GM21526 (cell line): ENCODE data around the gene MYO15A.

Experiments used
- ATAC-seq: cut with Tn5 transposase; IDR thresholded peaks from one replicate; pipeline ENCODE4 v1.9.1; 2021; ENCODE audit warnings: moderate library complexity; ENCODE audit not compliant: unreplicated experiment, low FRiP score

Gene MYO15A, protein sequence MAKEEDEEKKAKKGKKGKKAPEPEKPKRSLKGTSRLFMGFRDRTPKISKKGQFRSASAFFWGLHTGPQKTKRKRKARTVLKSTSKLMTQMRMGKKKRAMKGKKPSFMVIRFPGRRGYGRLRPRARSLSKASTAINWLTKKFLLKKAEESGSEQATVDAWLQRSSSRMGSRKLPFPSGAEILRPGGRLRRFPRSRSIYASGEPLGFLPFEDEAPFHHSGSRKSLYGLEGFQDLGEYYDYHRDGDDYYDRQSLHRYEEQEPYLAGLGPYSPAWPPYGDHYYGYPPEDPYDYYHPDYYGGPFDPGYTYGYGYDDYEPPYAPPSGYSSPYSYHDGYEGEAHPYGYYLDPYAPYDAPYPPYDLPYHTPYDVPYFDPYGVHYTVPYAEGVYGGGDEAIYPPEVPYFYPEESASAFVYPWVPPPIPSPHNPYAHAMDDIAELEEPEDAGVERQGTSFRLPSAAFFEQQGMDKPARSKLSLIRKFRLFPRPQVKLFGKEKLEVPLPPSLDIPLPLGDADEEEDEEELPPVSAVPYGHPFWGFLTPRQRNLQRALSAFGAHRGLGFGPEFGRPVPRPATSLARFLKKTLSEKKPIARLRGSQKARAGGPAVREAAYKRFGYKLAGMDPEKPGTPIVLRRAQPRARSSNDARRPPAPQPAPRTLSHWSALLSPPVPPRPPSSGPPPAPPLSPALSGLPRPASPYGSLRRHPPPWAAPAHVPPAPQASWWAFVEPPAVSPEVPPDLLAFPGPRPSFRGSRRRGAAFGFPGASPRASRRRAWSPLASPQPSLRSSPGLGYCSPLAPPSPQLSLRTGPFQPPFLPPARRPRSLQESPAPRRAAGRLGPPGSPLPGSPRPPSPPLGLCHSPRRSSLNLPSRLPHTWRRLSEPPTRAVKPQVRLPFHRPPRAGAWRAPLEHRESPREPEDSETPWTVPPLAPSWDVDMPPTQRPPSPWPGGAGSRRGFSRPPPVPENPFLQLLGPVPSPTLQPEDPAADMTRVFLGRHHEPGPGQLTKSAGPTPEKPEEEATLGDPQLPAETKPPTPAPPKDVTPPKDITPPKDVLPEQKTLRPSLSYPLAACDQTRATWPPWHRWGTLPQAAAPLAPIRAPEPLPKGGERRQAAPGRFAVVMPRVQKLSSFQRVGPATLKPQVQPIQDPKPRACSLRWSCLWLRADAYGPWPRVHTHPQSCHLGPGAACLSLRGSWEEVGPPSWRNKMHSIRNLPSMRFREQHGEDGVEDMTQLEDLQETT (N-terminal part only)

DNA sequence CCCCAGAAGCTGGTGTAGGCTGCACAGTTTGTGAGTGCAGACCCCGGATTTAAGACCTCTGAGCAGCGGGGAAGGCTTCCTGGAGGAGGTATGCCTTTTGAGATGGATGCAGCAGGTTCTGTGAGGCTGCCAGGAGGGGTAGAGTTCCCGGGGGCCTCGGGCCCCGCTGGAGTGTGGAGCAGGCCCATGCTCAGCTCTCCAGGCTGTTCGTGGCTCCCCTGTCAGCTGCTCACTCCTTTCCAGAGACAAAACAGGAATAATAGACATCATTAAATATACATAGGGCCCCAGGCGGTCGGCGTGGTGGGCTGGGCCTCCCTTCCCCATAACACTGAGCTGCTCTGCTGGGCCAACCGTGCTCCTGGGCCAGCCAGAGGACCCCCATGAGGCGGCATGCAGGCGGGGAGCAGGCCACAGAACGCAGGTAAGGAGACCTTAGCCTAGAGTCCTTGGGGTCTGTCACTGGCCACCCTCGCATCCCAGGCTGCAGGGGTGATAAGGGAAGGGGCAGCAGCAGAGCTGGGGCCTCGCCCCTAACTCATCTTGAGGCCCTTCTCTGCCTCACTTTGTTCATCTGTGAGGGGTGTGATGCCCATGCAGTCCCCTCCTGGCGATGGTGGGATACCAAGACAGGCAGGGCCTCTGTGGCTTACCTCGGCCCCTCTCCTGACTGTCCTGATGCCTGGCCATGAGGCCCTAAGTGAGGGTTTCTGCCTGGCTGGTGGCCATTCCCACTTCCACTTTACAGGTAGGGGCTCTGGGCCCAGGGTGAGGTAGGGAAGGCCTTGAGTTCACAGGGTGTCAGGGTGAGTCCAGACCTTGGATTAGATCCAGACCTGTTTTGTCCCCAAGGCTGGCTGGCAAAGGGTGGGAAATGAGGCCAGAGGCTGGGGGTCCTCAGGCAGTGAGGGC, at the start of gene MYO15A:
TSS of gene MYO15A (plus strand) at position 356 of the 912 bp plus-strand sequence. CDS start 10,045 bp downstream, outside the sequence.
- ATAC-seq, result no peak

DNA sequence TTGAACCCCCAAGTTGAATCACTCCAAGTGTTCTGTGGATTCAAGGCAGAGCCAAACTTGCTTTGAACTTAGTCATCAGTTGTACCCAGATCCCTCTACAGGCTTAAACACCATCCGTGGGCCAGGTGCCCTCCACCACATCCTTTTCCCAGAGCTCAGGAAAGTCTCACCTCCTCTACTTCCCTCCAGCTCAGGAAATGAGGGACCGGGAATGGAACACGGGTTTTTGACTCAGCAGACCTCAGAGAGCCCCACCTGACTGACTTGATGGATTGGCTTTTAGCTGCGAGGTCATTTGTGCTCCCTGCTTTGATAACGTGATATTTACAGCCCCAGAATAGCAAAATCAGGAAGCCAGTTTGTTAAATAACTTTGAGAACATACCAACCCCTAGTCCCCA, 49.3 kb upstream of the MYO15A start:
- ATAC-seq, result no peak

DNA sequence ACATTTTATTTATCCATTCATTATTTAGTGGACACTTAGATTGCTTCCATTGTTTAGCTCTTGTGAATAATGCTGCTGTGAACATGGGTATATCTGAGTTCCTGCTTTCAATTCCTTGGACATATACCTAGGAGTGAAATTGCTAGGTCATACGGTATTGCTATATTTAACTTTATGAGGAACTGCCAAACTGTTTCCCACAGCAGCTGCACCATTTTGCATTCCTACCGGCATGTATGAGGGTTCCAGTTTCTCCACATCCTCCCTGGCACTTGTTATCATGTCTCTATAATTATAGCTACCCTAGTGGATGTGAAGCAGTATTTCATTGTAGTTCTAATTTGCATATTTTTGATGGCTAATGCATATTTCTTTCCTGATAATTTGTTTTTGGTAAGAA, 44.5 kb upstream of the MYO15A start:
- no peak for ATAC-seq

DNA sequence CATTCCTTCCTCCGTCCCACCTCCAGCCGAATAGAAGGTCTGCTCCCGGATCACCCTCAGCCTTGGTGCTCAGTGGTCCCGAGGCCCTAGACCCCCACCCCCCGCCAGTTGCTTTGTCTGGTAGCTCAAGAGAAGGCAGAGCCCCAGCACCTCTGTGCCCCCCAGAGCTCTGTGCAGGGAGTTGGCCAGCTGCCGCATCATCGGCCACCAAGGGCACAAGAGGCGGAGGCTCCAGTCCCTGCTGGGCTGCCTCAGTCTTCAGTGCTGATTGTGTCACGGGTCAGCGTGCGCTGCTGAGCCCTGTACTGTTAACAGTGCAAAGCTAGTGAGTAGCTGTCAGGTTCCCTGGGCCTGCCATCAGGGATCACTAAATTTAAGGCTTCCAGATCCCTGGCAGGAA, 43.0 kb upstream of the MYO15A start:
- ATAC-seq, result no peak

DNA sequence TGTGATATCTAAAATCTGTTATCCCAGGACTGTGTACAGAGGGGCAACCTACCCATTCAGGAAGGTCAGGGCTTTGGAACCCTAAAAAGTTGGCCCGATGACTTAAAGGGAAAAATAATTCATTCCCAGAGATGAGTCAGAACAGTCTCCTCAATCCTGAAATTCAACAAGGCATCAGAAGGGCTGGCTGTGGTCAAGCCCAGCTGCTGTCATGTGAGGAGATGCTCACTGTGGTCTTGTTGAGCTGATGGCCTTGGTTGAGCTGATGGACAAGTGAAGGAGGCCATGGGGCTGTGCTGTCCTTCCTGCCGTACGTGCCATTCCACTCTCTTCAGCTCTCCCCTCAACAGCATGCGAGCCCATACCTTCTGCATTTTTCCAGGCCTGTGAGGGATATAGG, 41.7 kb upstream of the MYO15A start:
- ATAC-seq, result no peak

DNA sequence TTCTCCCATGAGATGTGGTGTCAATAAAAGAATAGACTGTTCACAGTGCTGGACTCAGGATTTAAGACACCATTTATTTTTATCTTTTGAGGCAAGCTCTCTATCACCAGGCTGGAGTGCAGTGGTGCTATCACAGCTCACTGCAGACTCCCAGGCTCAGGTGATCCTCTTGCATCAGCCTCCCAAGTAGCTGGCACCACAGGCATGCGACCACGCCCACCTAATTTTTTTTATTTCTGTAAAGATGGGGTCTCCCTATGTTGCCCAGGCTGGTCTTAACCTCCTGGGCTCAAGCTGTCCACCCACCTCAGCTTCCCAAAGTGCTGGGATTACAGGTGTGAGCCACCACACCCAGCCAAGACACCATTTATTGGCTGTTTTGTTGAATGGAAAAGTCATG, 39.5 kb upstream of the MYO15A start:
- no peak for ATAC-seq

DNA sequence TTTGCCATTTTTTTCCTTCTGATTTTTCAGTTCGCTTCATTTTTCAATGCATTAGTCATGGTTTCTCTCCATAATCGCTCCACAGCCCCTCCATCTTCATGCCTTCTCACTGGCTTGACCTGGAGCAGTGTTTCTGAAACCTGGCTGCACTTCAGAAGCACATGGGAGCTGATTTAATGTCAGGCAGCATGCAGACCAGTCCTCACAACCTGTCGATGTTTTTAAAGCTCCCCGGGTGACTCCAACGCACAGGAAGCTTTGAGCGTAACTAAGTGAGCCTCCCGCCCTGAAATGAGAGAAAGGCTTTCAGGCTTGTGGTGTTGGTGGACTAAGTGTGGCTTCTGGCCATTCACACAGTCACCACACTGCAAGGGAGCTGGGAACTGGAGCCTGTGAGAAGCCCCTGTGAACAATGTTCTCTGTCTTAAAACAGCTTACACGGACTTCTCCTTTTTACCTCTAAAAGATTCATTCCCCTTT, 37.7 kb upstream of the MYO15A start:
- no peak for ATAC-seq

DNA sequence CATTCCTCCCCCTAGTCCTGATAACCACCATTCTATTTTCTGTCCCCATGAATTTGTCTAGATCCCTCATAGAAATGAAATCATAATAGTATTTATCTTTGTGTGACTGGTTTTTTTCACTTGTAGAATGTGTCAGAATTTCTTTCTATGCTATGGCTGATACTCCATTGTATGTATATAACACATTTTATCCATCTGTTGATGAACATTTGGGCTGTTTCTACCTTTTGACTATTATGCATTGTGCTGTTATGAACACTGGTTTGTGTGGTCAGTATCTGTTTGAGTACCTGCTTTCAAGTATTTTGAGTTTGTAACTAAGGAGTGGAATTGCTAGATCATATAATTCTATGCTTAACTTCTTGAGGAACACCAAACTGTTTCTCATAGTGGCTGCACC, 36.8 kb upstream of the MYO15A start:
- no peak for ATAC-seq

DNA sequence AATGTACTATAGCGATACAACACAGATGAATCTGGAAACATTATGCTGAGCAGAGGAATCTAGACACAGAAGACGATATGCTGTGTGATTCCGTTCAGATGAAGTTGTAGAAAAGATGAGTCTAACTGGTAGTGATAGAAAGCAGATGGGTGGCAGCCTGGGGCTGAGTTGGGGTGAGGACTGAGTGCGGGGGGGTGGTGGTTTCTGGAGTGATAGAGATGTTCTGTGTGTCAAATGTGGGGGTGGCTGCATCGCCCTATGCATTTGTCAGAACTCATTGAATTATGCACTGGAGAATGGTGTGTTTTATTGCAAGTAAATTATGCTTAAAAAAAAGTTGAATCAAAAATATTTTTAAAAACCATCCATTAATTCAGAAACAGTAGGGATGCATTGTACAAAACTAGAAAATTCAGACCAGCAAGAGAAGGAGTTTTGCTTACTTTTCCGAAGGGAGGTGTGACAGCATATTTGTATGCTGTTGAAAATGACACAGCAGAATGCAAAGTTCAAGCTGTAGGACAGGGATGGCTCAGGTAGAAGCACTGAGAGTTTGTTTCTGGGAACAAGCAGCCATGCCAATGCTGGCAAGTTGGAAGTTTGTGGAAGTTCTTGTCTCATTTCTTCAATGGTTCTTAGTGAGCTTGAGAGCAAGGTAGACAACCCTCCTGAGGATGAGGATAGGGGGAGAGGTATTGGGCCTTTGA, 33.8 kb upstream of the MYO15A start:
- ATAC-seq, result no peak

DNA sequence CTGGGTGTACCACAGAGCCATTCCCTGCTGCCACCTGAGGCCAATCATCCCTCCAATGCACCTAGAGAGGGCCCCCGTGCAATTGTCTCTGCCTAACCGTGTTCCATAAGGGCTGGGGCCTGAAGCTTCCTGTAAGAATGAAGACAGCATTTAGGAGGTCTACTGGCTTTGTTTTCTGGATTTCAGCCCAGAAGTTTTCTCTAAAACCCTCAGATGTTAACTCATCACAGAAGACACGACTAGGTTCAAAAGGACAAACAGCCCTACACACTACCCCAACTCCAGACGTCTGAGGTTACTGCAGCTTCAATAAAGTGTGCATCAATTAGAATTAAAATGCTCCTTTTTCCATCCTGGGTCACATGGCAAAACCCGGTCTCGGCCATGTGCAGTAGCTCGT, 31.6 kb upstream of the MYO15A start:
- ATAC-seq, result no peak

DNA sequence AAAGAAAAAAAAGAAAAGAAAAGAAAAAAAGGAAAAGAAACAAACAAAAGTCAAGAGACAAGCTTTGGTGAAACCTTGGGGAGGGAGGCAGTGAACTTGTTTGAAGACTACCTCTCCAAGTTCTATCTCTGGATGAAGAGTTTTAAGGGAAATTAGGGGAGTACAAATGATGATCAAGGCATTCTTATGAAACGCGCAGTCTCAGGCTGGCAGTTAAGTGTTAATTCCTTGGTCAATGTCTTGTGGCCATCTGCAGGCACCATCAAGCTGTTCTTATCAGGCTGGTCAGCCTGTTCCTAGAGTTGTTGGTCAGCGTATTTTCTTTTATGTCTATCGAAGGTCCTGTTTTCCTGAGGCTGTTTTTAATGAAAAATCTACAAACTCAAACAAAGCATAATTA, 29.0 kb upstream of the MYO15A start:
- ATAC-seq, result no peak

DNA sequence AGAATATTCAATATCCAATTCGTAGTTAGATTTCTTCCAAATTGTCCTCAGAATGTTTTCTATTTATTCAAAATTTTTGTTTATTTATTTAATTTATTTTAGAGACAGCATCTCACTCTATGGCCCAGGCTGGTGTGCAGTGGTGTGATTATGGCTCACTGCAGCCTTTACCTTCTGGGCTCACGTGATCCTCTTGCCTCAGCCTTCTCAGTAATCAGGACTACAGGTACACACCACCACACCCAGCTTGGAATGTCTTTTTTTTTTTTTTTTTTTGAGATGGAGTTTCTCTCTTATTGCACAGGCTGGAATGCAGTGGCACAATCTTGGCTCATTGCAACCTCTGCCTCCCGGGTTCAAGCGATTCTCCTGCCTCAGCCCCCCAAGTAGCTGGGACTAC, 24.3 kb upstream of the MYO15A start:
- ATAC-seq, result no peak

DNA sequence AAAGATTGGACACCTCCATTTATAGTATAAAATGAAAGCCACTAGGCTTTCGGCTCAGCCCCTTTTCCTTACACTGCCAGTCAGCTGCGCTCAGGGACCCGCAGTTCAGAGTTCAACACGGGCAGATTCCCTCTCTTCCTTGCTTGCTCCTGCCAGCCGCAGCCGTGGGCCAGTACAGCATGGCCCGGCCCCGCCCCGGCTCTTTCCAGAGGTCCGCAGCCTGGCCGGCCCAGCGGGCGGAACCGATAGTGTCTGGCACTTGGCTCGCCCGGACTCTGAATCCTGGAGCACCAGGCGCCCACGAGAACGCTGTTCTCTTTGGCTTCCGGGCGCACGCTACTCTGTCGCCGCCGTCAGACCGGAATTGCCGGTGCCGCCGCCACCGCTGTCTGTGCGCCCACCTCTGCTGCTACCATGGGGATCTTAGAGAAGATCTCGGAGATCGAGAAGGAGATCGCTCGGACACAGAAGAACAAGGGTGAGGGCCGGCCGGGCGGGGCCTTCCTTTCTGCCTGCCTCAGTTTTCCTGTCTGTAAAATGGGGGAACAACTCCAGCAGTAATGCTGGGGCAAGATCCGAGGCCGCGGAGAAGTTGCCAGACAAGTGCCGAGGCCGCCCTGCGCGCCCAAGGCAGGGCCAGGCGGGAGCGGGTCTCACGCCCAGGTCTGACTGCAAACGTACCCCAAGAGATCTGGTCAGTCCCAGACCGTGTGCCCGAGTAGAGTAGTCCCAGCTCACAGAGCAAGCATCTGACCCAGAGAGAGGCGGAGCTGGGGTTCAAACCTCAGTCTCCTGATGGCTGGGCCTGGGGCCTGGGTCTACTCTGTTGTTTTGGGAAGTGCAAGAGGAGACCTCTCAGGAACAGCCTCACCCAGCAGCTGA, 20.7 kb upstream of the MYO15A start, which contains the start of gene DRG2:
TSS of gene DRG2 (plus strand) at position 339 of the 882 bp plus-strand sequence. CDS start at position 415, 76 bp downstream.
- peak; percentile 78 for ATAC-seq

DNA sequence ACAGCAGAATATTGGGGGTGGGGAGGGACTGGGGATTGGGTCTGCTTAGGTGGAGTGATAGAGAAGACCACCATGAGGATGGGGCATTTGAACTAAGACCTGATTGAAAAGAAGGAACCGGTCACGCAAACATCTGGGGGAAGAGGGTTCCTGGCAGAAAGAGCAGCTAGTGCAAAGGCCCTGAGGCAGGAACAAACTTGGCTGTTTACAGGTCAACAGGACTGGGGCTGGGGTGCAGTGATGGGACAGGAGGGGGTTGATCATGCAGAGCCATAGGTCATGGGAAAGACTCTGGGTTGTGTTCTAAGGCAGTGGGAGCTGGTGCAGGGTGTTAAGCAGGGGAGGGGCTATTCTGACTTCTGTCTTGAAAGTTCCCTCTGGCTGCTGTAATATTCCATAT, 18.9 kb upstream of the MYO15A start:
- no peak for ATAC-seq

DNA sequence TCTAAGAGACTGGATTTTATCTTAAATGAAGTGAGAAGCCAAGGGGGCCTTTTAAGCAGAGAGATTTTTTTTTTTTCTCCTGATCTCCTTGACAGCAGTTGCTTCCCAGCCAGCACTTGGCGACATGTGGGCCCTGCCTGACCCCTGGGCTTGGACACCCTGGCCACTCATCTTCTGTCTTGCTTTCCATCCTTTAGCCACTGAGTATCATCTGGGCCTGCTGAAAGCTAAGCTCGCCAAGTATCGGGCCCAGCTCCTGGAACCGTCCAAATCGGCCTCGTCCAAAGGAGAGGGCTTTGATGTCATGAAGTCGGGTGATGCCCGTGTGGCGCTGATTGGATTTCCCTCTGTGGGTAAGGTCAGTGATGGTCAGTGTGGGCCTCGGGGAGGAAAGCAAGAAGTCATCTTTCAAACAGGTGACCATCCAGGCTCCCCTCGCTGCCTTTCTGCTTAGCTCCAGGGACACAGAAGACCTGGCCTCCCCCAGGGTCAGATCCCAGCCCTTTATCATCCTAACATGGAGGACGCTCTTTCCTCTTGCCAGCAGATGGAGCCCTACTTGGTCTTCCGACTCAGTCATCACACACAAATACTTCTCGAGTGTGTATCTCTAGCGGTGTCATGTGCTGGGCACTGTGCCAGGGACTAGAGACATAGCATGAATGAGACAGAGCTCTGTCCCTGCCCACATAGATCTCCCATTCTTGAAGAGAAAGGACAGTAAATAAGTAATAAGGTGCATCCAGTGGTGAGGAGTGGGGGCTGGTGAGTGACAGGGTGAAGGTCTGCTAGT, 14.7 kb upstream of the MYO15A start:
- no peak for ATAC-seq

DNA sequence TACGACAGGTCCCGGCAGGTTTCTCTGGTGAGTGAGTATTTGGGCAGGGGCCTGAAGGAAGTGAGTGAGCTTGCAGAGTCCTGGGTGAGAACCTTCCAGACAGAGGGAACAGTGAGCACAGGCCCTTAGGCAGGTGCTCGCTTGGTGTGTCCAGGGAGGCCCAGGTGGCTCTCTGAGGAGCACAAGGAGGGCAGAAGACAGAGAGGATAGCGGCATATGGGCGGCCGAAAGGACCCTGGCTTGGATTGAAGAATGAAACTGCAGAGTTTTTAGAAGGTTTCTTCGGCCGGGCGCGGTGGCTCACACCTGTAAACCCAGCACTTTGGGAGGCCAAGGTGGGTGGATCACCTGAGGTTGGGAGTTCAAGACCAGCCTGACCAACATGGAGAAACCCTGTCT, 14.1 kb upstream of the MYO15A start:
- ATAC-seq, result no peak

DNA sequence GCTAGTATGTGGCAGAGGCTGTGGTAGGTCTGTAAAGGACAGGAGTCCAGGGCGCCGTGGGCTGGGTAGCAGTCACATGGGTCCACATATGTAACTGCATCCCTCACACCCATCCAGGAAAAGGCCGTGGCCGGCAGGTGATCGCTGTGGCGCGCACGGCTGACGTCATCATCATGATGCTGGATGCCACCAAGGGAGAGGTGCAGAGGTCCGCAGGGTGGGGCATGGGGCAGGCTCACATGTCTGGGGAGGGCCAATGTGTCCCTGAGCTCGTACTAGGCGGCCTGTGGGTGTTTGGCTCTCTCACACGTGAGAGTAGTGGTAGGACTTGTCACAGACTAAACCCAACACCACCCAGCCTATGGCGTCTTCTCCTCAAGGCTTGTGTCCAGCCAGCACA, 9.0 kb upstream of the MYO15A start:
- ATAC-seq, result no peak
